ENCODE results near the gene NBPF11.
"Not testable (repeated sequence)": the region's sequence is repeated elsewhere in the genome, so short reads cannot be mapped to it uniquely, and the experiment has no call there.

NBPF11 gene

GRCh38 chr1:148150014-148150413 lies 2.1 kb downstream of the NBPF11 start:
- in situ Hi-C loops (cut with HindIII; ENCODE audit: low sequenced_read_pairs), result not testable (repeated sequence)

GRCh38 chr1:148149050-148149815 lies 2.8 kb downstream of the NBPF11 start:
- in situ Hi-C loops (cut with HindIII; ENCODE audit: low sequenced_read_pairs), result not testable (repeated sequence)

- in situ Hi-C loops (cut with HindIII; ENCODE audit: low sequenced_read_pairs), result not testable (repeated sequence)
These were observed 4.8 kb downstream of the NBPF11 start for GRCh38 chr1:148147052-148147838.

- in situ Hi-C loops (cut with HindIII; ENCODE audit: low sequenced_read_pairs), result not testable (repeated sequence)
These were observed 5.7 kb downstream of the NBPF11 start for GRCh38 chr1:148146191-148146997.

- in situ Hi-C loops (cut with HindIII; ENCODE audit: low sequenced_read_pairs), result not testable (repeated sequence)
These were observed 8.9 kb downstream of the NBPF11 start for GRCh38 chr1:148143223-148143622.

- in situ Hi-C loops (cut with HindIII; ENCODE audit: low sequenced_read_pairs), result not testable (repeated sequence)
These were observed 10.1 kb downstream of the NBPF11 start for GRCh38 chr1:148141936-148142335.

- in situ Hi-C loops (cut with HindIII; ENCODE audit: low sequenced_read_pairs), result not testable (repeated sequence)
These were observed 13.5 kb downstream of the NBPF11 start for GRCh38 chr1:148138606-148139005.

GRCh38 chr1:148122341-148122740 lies 29.7 kb downstream of the NBPF11 start:
- in situ Hi-C loops (cut with HindIII; ENCODE audit: low sequenced_read_pairs), result not testable (repeated sequence)

- in situ Hi-C loops (cut with HindIII; ENCODE audit: low sequenced_read_pairs), result not testable (repeated sequence)
These were observed 31.7 kb downstream of the NBPF11 start for GRCh38 chr1:148120395-148120794.

GRCh38 chr1:148095732-148096131 lies 56.3 kb downstream of the NBPF11 start:
- in situ Hi-C loops (cut with HindIII; ENCODE audit: low sequenced_read_pairs), result not testable (repeated sequence)

- in situ Hi-C loops (cut with HindIII; ENCODE audit: low sequenced_read_pairs), result not testable (repeated sequence)
These were observed 65.9 kb downstream of the NBPF11 start for GRCh38 chr1:148086196-148086595.

GRCh38 chr1:148081205-148081604 lies 70.9 kb downstream of the NBPF11 start:
- in situ Hi-C loops (cut with HindIII; ENCODE audit: low sequenced_read_pairs), result not testable (repeated sequence)

- in situ Hi-C loops (cut with HindIII; ENCODE audit: low sequenced_read_pairs), result not testable (repeated sequence)
These were observed 73.2 kb downstream of the NBPF11 start for GRCh38 chr1:148078632-148079519.

GRCh38 chr1:148078090-148078489 lies 74.0 kb downstream of the NBPF11 start:
- in situ Hi-C loops (cut with HindIII; ENCODE audit: low sequenced_read_pairs), result not testable (repeated sequence)

- in situ Hi-C loops (cut with HindIII; ENCODE audit: low sequenced_read_pairs), result not testable (repeated sequence)
These were observed 74.6 kb downstream of the NBPF11 start for GRCh38 chr1:148077458-148077857.

GRCh38 chr1:148073392-148073791 lies 78.7 kb downstream of the NBPF11 start:
- in situ Hi-C loops (cut with HindIII; ENCODE audit: low sequenced_read_pairs), result not testable (repeated sequence)

GRCh38 chr1:148068606-148069005 lies 83.5 kb downstream of the NBPF11 start:
- in situ Hi-C loops (cut with HindIII; ENCODE audit: low sequenced_read_pairs), result not testable (repeated sequence)

GRCh38 chr1:148068201-148068600 lies 83.9 kb downstream of the NBPF11 start:
- in situ Hi-C loops (cut with HindIII; ENCODE audit: low sequenced_read_pairs), result not testable (repeated sequence)

GRCh38 chr1:148060294-148060701 lies 91.8 kb downstream of the NBPF11 start:
- in situ Hi-C loops (cut with HindIII; ENCODE audit: low sequenced_read_pairs), result not testable (repeated sequence)

- in situ Hi-C loops (cut with HindIII; ENCODE audit: low sequenced_read_pairs), result not testable (repeated sequence)
These were observed 94.7 kb downstream of the NBPF11 start for GRCh38 chr1:148057384-148057783.

Measured in DLD1 (cell line).